Activated T-cell treated with anti-CD3 and anti-CD28 coated beads, Interleukin-2, amount 50 U/mL, for 24 hours (primary cell): ENCODE results near the gene NECTIN1.
A peak's percentile ranks its signal among the peaks of the same experiment; 100 is the strongest.

Experiments used
- DNase-seq: peaks from one replicate; pipeline ENCODE4 v3.0.0-alpha.2; 2020
- H3K27ac Mint-ChIP-seq: 2 replicates; pipeline ENCODE4 v1.8.0; 2020; ENCODE audit warnings: mild to moderate bottlenecking, mixed read lengths
- H3K27me3 Mint-ChIP-seq: 2 replicates; pipeline ENCODE4 v1.8.0; 2020; ENCODE audit warnings: mixed read lengths
- H3K36me3 Mint-ChIP-seq: 2 replicates; pipeline ENCODE4 v1.8.0; 2020; ENCODE audit warnings: low read depth, mixed read lengths
- H3K4me1 Mint-ChIP-seq: 2 replicates; pipeline ENCODE4 v1.8.0; 2020; ENCODE audit warnings: low read depth, mixed read lengths
- H3K4me3 Mint-ChIP-seq: 2 replicates; pipeline ENCODE4 v1.8.0; 2020; ENCODE audit warnings: mild to moderate bottlenecking, moderate library complexity, mixed read lengths
- H3K9me3 Mint-ChIP-seq: 2 replicates; pipeline ENCODE4 v1.8.0; 2020; ENCODE audit warnings: mixed read lengths

The NECTIN1 gene

GRCh38 chr11:119704849-119705248 is 24.2 kb downstream of the NECTIN1 start:
- Mint-ChIP-seq H3K27me3 (peaks cover 23% of the 10 kb centered on the region), H3K4me1 (peaks cover 3% of the 10 kb centered on the region), H3K9me3 (no peaks in the 10 kb centered on the region), H3K27ac (no peak overlapping the region), H3K4me3 (no peak overlapping the region), H3K36me3 (no peaks in the 10 kb centered on the region)
- no peak for DNase-seq

GRCh38 chr11:119701591-119702549 is 27.1 kb downstream of the NECTIN1 start:
- Mint-ChIP-seq H3K4me1 (no peaks in the 10 kb centered on the region), H3K9me3 (no peaks in the 10 kb centered on the region), H3K27ac (no peak overlapping the region), H3K27me3 (no peaks in the 10 kb centered on the region), H3K36me3 (no peaks in the 10 kb centered on the region), H3K4me3 (no peak overlapping the region)
- DNase-seq, result no peak

- H3K36me3 Mint-ChIP-seq, result no peaks in the 10 kb centered on the region
- H3K4me1 Mint-ChIP-seq, result no peaks in the 10 kb centered on the region
- no peak overlapping the region for H3K4me3 Mint-ChIP-seq
- H3K9me3 Mint-ChIP-seq, result no peaks in the 10 kb centered on the region
- DNase-seq, result no peak
- no peak overlapping the region for H3K27ac Mint-ChIP-seq
- H3K27me3 Mint-ChIP-seq, result no peaks in the 10 kb centered on the region
Measured at GRCh38 chr11:119700536-119701346, 28.3 kb downstream of the NECTIN1 start.

- no peaks in the 10 kb centered on the region for H3K27me3 Mint-ChIP-seq
- H3K9me3 Mint-ChIP-seq, result no peaks in the 10 kb centered on the region
- no peak overlapping the region for H3K27ac Mint-ChIP-seq
- H3K4me3 Mint-ChIP-seq, result no peak overlapping the region
- H3K4me1 Mint-ChIP-seq, result no peaks in the 10 kb centered on the region
- no peaks in the 10 kb centered on the region for H3K36me3 Mint-ChIP-seq
- DNase-seq, result no peak
Measured at GRCh38 chr11:119700030-119700429, 29.0 kb downstream of the NECTIN1 start.

GRCh38 chr11:119699227-119699626 is 29.8 kb downstream of the NECTIN1 start:
- H3K9me3 Mint-ChIP-seq, result no peaks in the 10 kb centered on the region
- no peak overlapping the region for H3K27ac Mint-ChIP-seq
- no peaks in the 10 kb centered on the region for H3K27me3 Mint-ChIP-seq
- no peaks in the 10 kb centered on the region for H3K4me1 Mint-ChIP-seq
- no peak overlapping the region for H3K4me3 Mint-ChIP-seq
- DNase-seq, result no peak
- no peaks in the 10 kb centered on the region for H3K36me3 Mint-ChIP-seq

GRCh38 chr11:119697882-119698281 is 31.1 kb downstream of the NECTIN1 start:
- H3K4me3 Mint-ChIP-seq, result no peak overlapping the region

GRCh38 chr11:119697445-119697844 is 31.6 kb downstream of the NECTIN1 start:
- peaks cover 2% of the 10 kb centered on the region for H3K4me1 Mint-ChIP-seq
- no peak overlapping the region for H3K27ac Mint-ChIP-seq
- no peaks in the 10 kb centered on the region for H3K36me3 Mint-ChIP-seq
- no peak overlapping the region for H3K4me3 Mint-ChIP-seq
- DNase-seq, result no peak
- no peaks in the 10 kb centered on the region for H3K27me3 Mint-ChIP-seq
- H3K9me3 Mint-ChIP-seq, result no peaks in the 10 kb centered on the region

More at GRCh38 chr11:119697882-119698281, 31.1 kb downstream of the NECTIN1 start:
- Mint-ChIP-seq H3K4me1 (peaks cover 2% of the 10 kb centered on the region), H3K36me3 (no peaks in the 10 kb centered on the region), H3K9me3 (no peaks in the 10 kb centered on the region), H3K27ac (no peak overlapping the region), H3K27me3 (no peaks in the 10 kb centered on the region)
- no peak for DNase-seq

GRCh38 chr11:119696378-119697222 is 32.4 kb downstream of the NECTIN1 start:
- no peak overlapping the region for H3K27ac Mint-ChIP-seq
- peaks cover 5% of the 10 kb centered on the region for H3K4me1 Mint-ChIP-seq
- H3K4me3 Mint-ChIP-seq, result no peak overlapping the region
- no peak for DNase-seq
- no peaks in the 10 kb centered on the region for H3K27me3 Mint-ChIP-seq
- no peaks in the 10 kb centered on the region for H3K9me3 Mint-ChIP-seq
- no peaks in the 10 kb centered on the region for H3K36me3 Mint-ChIP-seq

- peaks cover 18% of the 10 kb centered on the region for H3K4me1 Mint-ChIP-seq
- H3K4me3 Mint-ChIP-seq, result no peak overlapping the region
- H3K27ac Mint-ChIP-seq, result no peak overlapping the region
- H3K27me3 Mint-ChIP-seq, result no peaks in the 10 kb centered on the region
- H3K9me3 Mint-ChIP-seq, result no peaks in the 10 kb centered on the region
- no peaks in the 10 kb centered on the region for H3K36me3 Mint-ChIP-seq
- no peak for DNase-seq
Measured at GRCh38 chr11:119694334-119694733, 34.7 kb downstream of the NECTIN1 start.

GRCh38 chr11:119693253-119693815 is 35.7 kb downstream of the NECTIN1 start:
- no peak overlapping the region for H3K27ac Mint-ChIP-seq
- H3K4me3 Mint-ChIP-seq, result no peak overlapping the region

GRCh38 chr11:119692540-119692820 is 36.5 kb downstream of the NECTIN1 start:
- Mint-ChIP-seq H3K27me3 (no peaks in the 10 kb centered on the region), H3K36me3 (no peaks in the 10 kb centered on the region), H3K4me1 (peaks cover 18% of the 10 kb centered on the region), H3K27ac (no peak overlapping the region), H3K4me3 (no peak overlapping the region), H3K9me3 (no peaks in the 10 kb centered on the region)
- no peak for DNase-seq

More at GRCh38 chr11:119693253-119693815, 35.7 kb downstream of the NECTIN1 start:
- Mint-ChIP-seq H3K36me3 (no peaks in the 10 kb centered on the region), H3K4me1 (peaks cover 18% of the 10 kb centered on the region), H3K9me3 (no peaks in the 10 kb centered on the region), H3K27me3 (no peaks in the 10 kb centered on the region)
- no peak for DNase-seq

- Mint-ChIP-seq H3K27ac (no peak overlapping the region), H3K4me3 (no peak overlapping the region), H3K27me3 (no peaks in the 10 kb centered on the region), H3K4me1 (peaks cover 18% of the 10 kb centered on the region), H3K9me3 (no peaks in the 10 kb centered on the region), H3K36me3 (no peaks in the 10 kb centered on the region)
- no peak for DNase-seq
Measured at GRCh38 chr11:119691701-119692539, 37.1 kb downstream of the NECTIN1 start.

GRCh38 chr11:119691020-119691666 is 37.9 kb downstream of the NECTIN1 start:
- Mint-ChIP-seq H3K4me3 (no peak overlapping the region), H3K4me1 (peaks cover 18% of the 10 kb centered on the region), H3K27ac (peak overlapping the region; percentile 12)

More at GRCh38 chr11:119691020-119691666, 37.9 kb downstream of the NECTIN1 start:
- Mint-ChIP-seq H3K36me3 (no peaks in the 10 kb centered on the region), H3K27me3 (no peaks in the 10 kb centered on the region), H3K9me3 (no peaks in the 10 kb centered on the region)
- no peak for DNase-seq
